Ascending aorta (tissue), 2 donors: Measurements from ENCODE around the gene TREX2. TPM values are rescaled to one million over a fixed set of nuclear protein-coding genes. Genes with fewer than 3 reads are reported as not detected.

Experiments used
- DNase-seq, 2 donors: peaks; one replicate each; pipeline ENCODE4 v3.0.0-alpha.2; 2019; ENCODE audit warnings: low spot score in 2 of 2
- H3K27ac ChIP-seq, 2 donors: fragments of 200-600 bp; sonication (generic); one replicate each; pipeline ENCODE4 v1.5.1; 2016 to 2017; ENCODE audit warnings: mild to moderate bottlenecking in 1 of 2
- H3K27me3 ChIP-seq: fragments of 200-600 bp; sonication (generic); one replicate; pipeline ENCODE4 v1.5.1; 2017
- H3K36me3 ChIP-seq, 2 donors: fragments of 200-600 bp; sonication (generic); one replicate each; pipeline ENCODE4 v1.5.1; 2016
- H3K4me1 ChIP-seq, 2 donors: fragments of 200-600 bp; sonication (generic); one replicate each; pipeline ENCODE4 v1.5.1; 2016 to 2017; ENCODE audit warnings: mild to moderate bottlenecking in 1 of 2
- H3K4me3 ChIP-seq, 2 donors: fragments of 200-600 bp; sonication (generic); one replicate each; pipeline ENCODE4 v1.5.1; 2016 to 2017; ENCODE audit warnings: mild to moderate bottlenecking in 1 of 2
- H3K9me3 ChIP-seq, 2 donors: fragments of 200-600 bp; sonication (generic); one replicate each; pipeline ENCODE4 v1.5.1; 2016
- CTCF ChIP-seq, 3 experiments: fragments of 200-600 bp in 2 of 3; fragments of 450-650 bp in 1 of 3; sonication (generic) in 2 of 3; IDR thresholded peaks; one replicate each; pipeline ENCODE4 v1.5.1; 2016 to 2019; ENCODE audit warnings: antibody characterized with exemption in 3 of 3, mild to moderate bottlenecking in 1 of 3, moderate library complexity in 1 of 3
- intact Hi-C: fragments of 100-400 bp; cut with DNase I; formaldehyde crosslinking; loops from one replicate; pipeline ENCODE4 v1.15.1; 2023
- total RNA-seq: library from RNA; depleted of rRNA; stranded (reverse); fragments of >200 nt; gene quantifications from one replicate; pipeline ENCODE4 v1.1.0, GENCODE V29; 2016

Gene TREX2
- total RNA-seq, 1 donor from 2014 or later = 0.21 TPM

- intact Hi-C loops = loop anchor here (10.0 kb wide), 1 partner anchor 900 kb away; the partner anchor contains the start of genes EMD and FLNA
- DNase-seq = no peak
- no peaks in the 10 kb centered on the region for H3K9me3 ChIP-seq
- H3K4me1 ChIP-seq = peaks cover 4 to 33% of the 10 kb centered on the region in 2 donors
- H3K27me3 ChIP-seq = no peaks in the 10 kb centered on the region
- peak overlapping the region; percentile 80 to 94 for H3K27ac ChIP-seq
- H3K4me3 ChIP-seq = peak overlapping the region in 1 of 2 donors; percentile 38
- no peaks in the 10 kb centered on the region for H3K36me3 ChIP-seq
- TF ChIP-seq CTCF (IDR thresholded peaks at IDR 0.05) = no peak
These were observed 29.4 kb upstream of the TREX2 start for GRCh38 chrX:153475271-153475670.

- Histone ChIP-seq H3K36me3 (no peaks in the 10 kb centered on the region), H3K4me1 (peaks cover 4 to 35% of the 10 kb centered on the region in 2 donors), H3K9me3 (no peaks in the 10 kb centered on the region), H3K27ac (peak overlapping the region; percentile 80 to 94), H3K27me3 (no peaks in the 10 kb centered on the region), H3K4me3 (peak overlapping the region in 1 of 2 donors; percentile 38)
- no peak for TF ChIP-seq CTCF (IDR thresholded peaks at IDR 0.05)
- intact Hi-C loops = loop anchor here (5.0 to 10.0 kb wide), 2 partner anchors 123 to 900 kb away; partner anchors contain the start of genes CCNQ, EMD and FLNA
- DNase-seq = peak in 1 of 2 donors; percentile 91
These were observed 28.9 kb upstream of the TREX2 start for GRCh38 chrX:153474718-153475117.

- no peak for DNase-seq
- no peaks in the 10 kb centered on the region for H3K27me3 ChIP-seq
- intact Hi-C loops = loop anchor here (5.0 to 10.0 kb wide), 2 partner anchors 123 to 901 kb away; partner anchors contain the start of genes CCNQ, EMD and FLNA
- peak overlapping the region; percentile 74 to 80 for H3K27ac ChIP-seq
- TF ChIP-seq CTCF (IDR thresholded peaks at IDR 0.05) = no peak
- H3K36me3 ChIP-seq = no peaks in the 10 kb centered on the region
- H3K9me3 ChIP-seq = no peaks in the 10 kb centered on the region
- peak overlapping the region in 1 of 2 donors; percentile 16 for H3K4me3 ChIP-seq
- H3K4me1 ChIP-seq = peaks cover 4 to 39% of the 10 kb centered on the region in 2 donors
These were observed 28.4 kb upstream of the TREX2 start for GRCh38 chrX:153474266-153474665.

GRCh38 chrX:153473126-153473525, 27.3 kb upstream of the TREX2 start:
- Histone ChIP-seq H3K27me3 (no peaks in the 10 kb centered on the region), H3K4me3 (no peak overlapping the region), H3K9me3 (no peaks in the 10 kb centered on the region), H3K27ac (peak overlapping the region; percentile 74 to 80), H3K4me1 (peaks cover 4 to 38% of the 10 kb centered on the region in 2 donors), H3K36me3 (no peaks in the 10 kb centered on the region)
- no peak for TF ChIP-seq CTCF (IDR thresholded peaks at IDR 0.05)
- no peak for DNase-seq
- intact Hi-C loops = loop anchor here (5.0 to 10.0 kb wide), 2 partner anchors 124 to 902 kb away; partner anchors contain the start of genes CCNQ, EMD and FLNA

GRCh38 chrX:153471663-153472280, 25.9 kb upstream of the TREX2 start:
- no peak for TF ChIP-seq CTCF (IDR thresholded peaks at IDR 0.05)
- H3K36me3 ChIP-seq = no peaks in the 10 kb centered on the region
- H3K27ac ChIP-seq = peak overlapping the region; percentile 74 to 80
- no peaks in the 10 kb centered on the region for H3K27me3 ChIP-seq
- DNase-seq = no peak
- intact Hi-C loops = loop anchor here (1.0 to 10.0 kb wide), 4 partner anchors 24 to 903 kb away; partner anchors contain the start of genes CCNQ, EMD and FLNA
- H3K4me3 ChIP-seq = no peak overlapping the region
- no peaks in the 10 kb centered on the region for H3K9me3 ChIP-seq
- H3K4me1 ChIP-seq = peaks cover 4 to 29% of the 10 kb centered on the region in 2 donors
